ENCODE data around the gene HEATR1. TPM values are rescaled to one million over a fixed set of nuclear protein-coding genes. Genes with fewer than 3 reads are reported as not detected.
A peak's percentile ranks its signal among the peaks of the same experiment; 100 is the strongest.

HEATR1 gene
- total RNA-seq, 1 experiment from 2014 or later = 66.5 TPM

- POLR2A ChIA-PET = interaction anchor here (0.6 to 0.9 kb wide), 2 partner anchors 11 to 43 kb away, joined by 3 to 4 read pairs; no protein-coding TSS in a partner anchor
Measured at GRCh38 chr1:236604905-236605806, 840 bp upstream of the HEATR1 start.

GRCh38 chr1:236602171-236602570 lies 2.1 kb downstream of the HEATR1 start:
- H3K4me1 ChIP-seq (ENCODE audit: control insufficient read depth, insufficient read depth, low read length) = peaks cover 8% of the 10 kb centered on the region; the same call in 1 of the 2 replicates
- CTCF ChIA-PET = no interaction called here
- TF ChIP-seq TCF7L2 (IDR thresholded peaks at IDR 0.05; ENCODE audit: low read depth, low read length) (no peak), REST (IDR thresholded peaks at IDR 0.05; ENCODE audit: insufficient read depth in 1 of 2, low read depth in 2 of 2, low read length in 1 of 2) (no peak)
- ATAC-seq (no peak), DNase-seq (ENCODE audit: low read depth, low spot score) (no peak)
- no peaks in the 10 kb centered on the region for H3K9me3 ChIP-seq (ENCODE audit: control insufficient read depth, insufficient read depth, low read depth, low read length)
- intact Hi-C loops (cut with micrococcal nuclease; ENCODE audit: unreplicated experiment) = loop anchor here (10.0 kb wide), 1 partner anchor 173 kb away; no protein-coding TSS in a partner anchor
- POLR2A ChIA-PET = no interaction called here
- no peak overlapping the region for H3K27ac ChIP-seq (ENCODE audit: low read length)
- H3K4me3 ChIP-seq (ENCODE audit: low read depth in 2 of 2, low read length in 2 of 2) = no peak overlapping the region
- no TSS peak for BruUV-seq (replicated peaks)
- in situ Hi-C loops (cut with HindIII; ENCODE audit: low pct_unique_long_range_greater_than_20kb, low sequenced_read_pairs) = no loop called here
- H3K27me3 ChIP-seq (ENCODE audit: control insufficient read depth, insufficient read depth, low read length) = no peaks in the 10 kb centered on the region
- peaks cover 18% of the 10 kb centered on the region for H3K36me3 ChIP-seq (ENCODE audit: control insufficient read depth, insufficient read depth, low read length)

More at GRCh38 chr1:236604905-236605806, 840 bp upstream of the HEATR1 start:
- in situ Hi-C loops (cut with HindIII; ENCODE audit: low pct_unique_long_range_greater_than_20kb, low sequenced_read_pairs) (no loop called here), intact Hi-C loops (cut with micrococcal nuclease; ENCODE audit: unreplicated experiment) (loop anchor here (5.0 to 10.0 kb wide), 2 partner anchors 82 to 170 kb away; partner anchors contain the start of gene ACTN2)
- BruUV-seq (replicated peaks) = no TSS peak
- Histone ChIP-seq H3K27ac (ENCODE audit: low read length) (peak overlapping the region; percentile 87), H3K36me3 (ENCODE audit: control insufficient read depth, insufficient read depth, low read length) (peaks cover 4% of the 10 kb centered on the region), H3K4me3 (ENCODE audit: low read depth in 2 of 2, low read length in 2 of 2) (peak overlapping the region; percentile 80 to 98), H3K9me3 (ENCODE audit: control insufficient read depth, insufficient read depth, low read depth, low read length) (no peaks in the 10 kb centered on the region), H3K27me3 (ENCODE audit: control insufficient read depth, insufficient read depth, low read length) (0 out of 2 replicates have a peak, but pooled peaks cover 3% of the 10 kb centered on the region), H3K4me1 (ENCODE audit: control insufficient read depth, insufficient read depth, low read length) (peaks cover 8% of the 10 kb centered on the region; the same call in 1 of the 2 replicates)
- DNase-seq (ENCODE audit: low read depth, low spot score) = no peak
- TF ChIP-seq POLR2AphosphoS5 (IDR thresholded peaks at IDR 0.05; ENCODE audit: low read depth, low read length) (no peak), CTCF (IDR thresholded peaks at IDR 0.05) (no peak), REST (IDR thresholded peaks at IDR 0.05; ENCODE audit: insufficient read depth in 1 of 2, low read depth in 2 of 2, low read length in 1 of 2) (no peak)
- CTCF ChIA-PET = interaction anchor here (1.1 kb wide), 1 partner anchor 148 kb away, joined by 3 read pairs; no protein-coding TSS in a partner anchor
- no peak; the same call in 1 of the 2 replicates for ATAC-seq
